Right cardiac atrium (tissue), 5 donors: ENCODE data around the gene SOS2. TPM values are rescaled to one million over a fixed set of nuclear protein-coding genes. Genes with fewer than 3 reads are reported as not detected.

Experiments
- ATAC-seq, 2 donors: fragments of 200-7000 bp; cut with Tn5 transposase; one replicate each; pipeline versions ENCODE4 v1.8.0 to v1.9.1; 2020; ENCODE audit warnings: moderate library complexity in 2 of 2, mild to moderate bottlenecking in 1 of 2
- DNase-seq, 3 donors: peaks; one replicate each; pipeline ENCODE4 v3.0.0-alpha.2; 2020
- H3K27ac ChIP-seq: one replicate; pipeline ENCODE4 v1.5.1; 2013; ENCODE audit warnings: mild to moderate bottlenecking, low read length, control low read depth, moderate library complexity
- H3K27me3 ChIP-seq: one replicate; pipeline ENCODE4 v1.6.1; 2013; ENCODE audit not compliant: control insufficient read depth, insufficient read depth
- H3K4me1 ChIP-seq: one replicate; pipeline ENCODE4 v1.6.1; 2013; ENCODE audit warnings: low read length; ENCODE audit not compliant: control insufficient read depth, insufficient read depth
- H3K4me3 ChIP-seq: one replicate; pipeline ENCODE4 v1.5.1; 2013; ENCODE audit warnings: low read length, control low read depth
- H3K9me3 ChIP-seq: one replicate; pipeline ENCODE4 v1.6.1; 2013; ENCODE audit warnings: low read length; ENCODE audit not compliant: control insufficient read depth
- WGBS: extraction: QIAGEN DNeasy Blood & Tissue Kit; methylation state at CpG from one replicate; pipeline ENCODE4 v1.1.7; 2013; 5-methylcytosine and 5-hydroxymethylcytosine counted together
- intact Hi-C, 4 donors: fragments of 100-400 bp; cut with DNase I; formaldehyde crosslinking; loops; one replicate each; pipeline versions ENCODE4 v1.11.0 to v1.14.0; 2022 to 2023
- polyA plus RNA-seq: library from polyadenylated mRNA; stranded (reverse); fragments of 200-250 nt; gene quantifications from one replicate; pipeline ENCODE4 v1.2.3, GENCODE V29; 2013
- total RNA-seq, 4 donors: library from RNA; stranded (reverse); fragmentation: NEBNext Ultra II Directional; extraction: Animal tissue kit (Norgen Biotek cat#: 25700); gene quantifications; one replicate each; pipeline ENCODE4 v1.2.1, GENCODE V29; 2021
- donor health status: healthy with polysubstance abuse.
- donor health status: DM: no; HTN: yes; CAD: no.
- donor health status: DM: no; HTN: no; CAD: no.
- donor health status: DM: no; HTN: yes; CAD: no; lungs with severe emphysema.
- donor health status: DM: yes; HTN: yes; CAD: no.

The SOS2 gene
- total and polyA plus RNA-seq, 5 donors = 13.0 to 33.7 (median 28.4) TPM

DNA sequence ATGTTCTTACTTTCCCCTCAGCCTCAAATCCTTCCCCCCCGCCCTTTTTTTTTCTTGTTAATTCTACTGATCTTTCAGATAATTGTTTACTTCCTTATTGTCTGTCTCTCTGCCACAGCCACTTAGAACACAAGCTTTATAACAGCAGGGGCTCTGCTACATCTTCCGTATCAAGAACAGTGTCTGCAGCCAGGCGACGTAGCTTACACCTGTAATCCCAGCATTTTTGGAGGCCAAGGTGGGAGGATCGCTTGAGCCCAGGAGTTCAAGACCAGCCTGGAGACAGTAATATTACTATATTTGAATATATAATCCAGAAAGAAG lies 5.4 kb downstream of the SOS2 start:
- DNase-seq (no peak), ATAC-seq (no peak)
- no peaks in the 10 kb centered on the region for H3K9me3 ChIP-seq
- H3K4me3 ChIP-seq = peak overlapping the region; percentile 25
- peaks cover 2% of the 10 kb centered on the region for H3K4me1 ChIP-seq
- peak overlapping the region; percentile 94 for H3K27ac ChIP-seq
- intact Hi-C loops = no loop called here
- WGBS = 46% methylated on average over 5 of the region's 5 CpGs
- H3K27me3 ChIP-seq = no peaks in the 10 kb centered on the region

GRCh38 chr14:50225067-50225973 lies 6.1 kb downstream of the SOS2 start:
- DNase-seq (no peak), ATAC-seq (peak; percentile 86 to 89)
- Histone ChIP-seq H3K4me3 (no peak overlapping the region), H3K4me1 (peaks cover 2% of the 10 kb centered on the region), H3K27ac (peak overlapping the region; percentile 43), H3K27me3 (no peaks in the 10 kb centered on the region), H3K9me3 (no peaks in the 10 kb centered on the region)
- 26% methylated on average over 5 of the region's 5 CpGs for WGBS
- intact Hi-C loops = no loop called here

- no peaks in the 10 kb centered on the region for H3K27me3 ChIP-seq
- 72% methylated on average over 1 of the region's 1 CpG for WGBS
- intact Hi-C loops = no loop called here
- H3K4me3 ChIP-seq = no peak overlapping the region
- no peaks in the 10 kb centered on the region for H3K9me3 ChIP-seq
- DNase-seq = no peak
- ATAC-seq = no peak
- H3K27ac ChIP-seq = no peak overlapping the region
- peaks cover 2% of the 10 kb centered on the region for H3K4me1 ChIP-seq
Observed at GRCh38 chr14:50222055-50222613, 9.2 kb downstream of the SOS2 start.

DNA sequence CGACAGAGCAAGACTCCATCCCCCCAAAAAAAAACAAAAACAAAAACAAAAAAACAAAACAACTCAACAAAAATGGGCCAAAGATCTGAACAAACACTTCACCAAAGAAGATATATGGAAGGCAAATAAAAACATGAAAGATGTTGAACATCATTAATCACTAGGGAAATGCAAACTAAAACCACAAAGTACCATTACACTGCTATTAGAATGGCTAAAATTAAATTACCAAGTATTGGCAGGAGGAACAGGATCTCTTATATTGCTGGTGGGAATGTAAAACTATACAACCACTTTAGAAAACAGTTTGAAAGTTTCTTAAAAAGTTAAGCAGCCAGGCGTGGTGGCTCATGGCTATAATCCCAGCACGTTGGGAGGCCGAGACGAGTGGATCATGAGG lies 12.9 kb downstream of the SOS2 start:
- intact Hi-C loops = no loop called here
- H3K27me3 ChIP-seq = no peaks in the 10 kb centered on the region
- no peak for ATAC-seq
- no peak for DNase-seq
- no peak overlapping the region for H3K4me3 ChIP-seq
- WGBS = 80% methylated on average over 5 of the region's 5 CpGs
- H3K4me1 ChIP-seq = peaks cover 2% of the 10 kb centered on the region
- no peaks in the 10 kb centered on the region for H3K9me3 ChIP-seq
- H3K27ac ChIP-seq = no peak overlapping the region

GRCh38 chr14:50215416-50215815 lies 16.0 kb downstream of the SOS2 start:
- ATAC-seq (no peak), DNase-seq (no peak)
- no peaks in the 10 kb centered on the region for H3K9me3 ChIP-seq
- no peak overlapping the region for H3K27ac ChIP-seq
- 66% methylated on average over 2 of the region's 2 CpGs for WGBS
- H3K27me3 ChIP-seq = no peaks in the 10 kb centered on the region
- H3K4me3 ChIP-seq = no peak overlapping the region
- intact Hi-C loops = no loop called here
- peaks cover 4% of the 10 kb centered on the region for H3K4me1 ChIP-seq

GRCh38 chr14:50213795-50214194 lies 17.6 kb downstream of the SOS2 start:
- no peaks in the 10 kb centered on the region for H3K27me3 ChIP-seq

DNA sequence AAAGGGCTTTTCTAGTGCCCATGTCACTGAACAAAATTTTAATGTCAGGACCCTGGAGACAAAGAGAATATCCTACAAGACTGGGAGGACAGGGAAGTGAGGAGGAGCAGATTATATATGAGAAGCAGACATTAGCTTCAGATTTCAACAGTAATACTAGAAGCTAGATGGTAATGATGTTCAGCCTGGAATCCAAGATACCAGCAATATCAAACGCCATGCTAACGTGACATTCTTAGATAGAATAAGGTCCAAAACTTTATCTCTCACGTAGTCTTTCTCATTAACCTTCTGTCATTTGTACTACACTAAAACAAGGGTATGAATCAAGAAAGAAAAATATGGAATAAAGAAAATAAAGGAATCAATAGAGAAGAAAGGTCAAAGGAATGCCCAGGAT lies 18.7 kb downstream of the SOS2 start:
- no peak overlapping the region for H3K27ac ChIP-seq
- H3K9me3 ChIP-seq = no peaks in the 10 kb centered on the region
- 27% methylated on average over 3 of the region's 3 CpGs for WGBS
- ATAC-seq = no peak
- peaks cover 4% of the 10 kb centered on the region for H3K4me1 ChIP-seq
- intact Hi-C loops = no loop called here
- no peak overlapping the region for H3K4me3 ChIP-seq
- H3K27me3 ChIP-seq = no peaks in the 10 kb centered on the region
- DNase-seq = no peak

More at GRCh38 chr14:50213795-50214194, 17.6 kb downstream of the SOS2 start:
- H3K4me1 ChIP-seq = peaks cover 4% of the 10 kb centered on the region
- H3K4me3 ChIP-seq = no peak overlapping the region
- H3K27ac ChIP-seq = no peak overlapping the region
- ATAC-seq (no peak), DNase-seq (no peak)
- H3K9me3 ChIP-seq = no peaks in the 10 kb centered on the region
- WGBS = 52% methylated on average over 2 of the region's 2 CpGs
- intact Hi-C loops = no loop called here

- no peak for DNase-seq
- intact Hi-C loops = no loop called here
- WGBS = 68% methylated on average over 1 of the region's 1 CpG
- no peaks in the 10 kb centered on the region for H3K9me3 ChIP-seq
- no peak overlapping the region for H3K4me3 ChIP-seq
- H3K27me3 ChIP-seq = no peaks in the 10 kb centered on the region
- H3K27ac ChIP-seq = no peak overlapping the region
- no peak for ATAC-seq
- peaks cover 6% of the 10 kb centered on the region for H3K4me1 ChIP-seq
Observed at GRCh38 chr14:50210074-50210473, 21.3 kb downstream of the SOS2 start.

GRCh38 chr14:50198499-50198898 lies 32.9 kb downstream of the SOS2 start:
- H3K9me3 ChIP-seq = no peaks in the 10 kb centered on the region
- intact Hi-C loops = no loop called here
- no peak overlapping the region for H3K4me3 ChIP-seq
- H3K27me3 ChIP-seq = no peaks in the 10 kb centered on the region
- WGBS = 95% methylated on average over 2 of the region's 2 CpGs
- H3K27ac ChIP-seq = no peak overlapping the region
- DNase-seq (no peak), ATAC-seq (no peak)
- H3K4me1 ChIP-seq = no peaks in the 10 kb centered on the region

GRCh38 chr14:50191499-50191898 lies 39.9 kb downstream of the SOS2 start:
- no peak for ATAC-seq
- Histone ChIP-seq H3K27me3 (no peaks in the 10 kb centered on the region), H3K9me3 (no peaks in the 10 kb centered on the region), H3K4me3 (no peak overlapping the region), H3K4me1 (no peaks in the 10 kb centered on the region), H3K27ac (no peak overlapping the region)
- intact Hi-C loops = no loop called here
- WGBS = 86% methylated on average over 1 of the region's 1 CpG
- DNase-seq = no peak

DNA sequence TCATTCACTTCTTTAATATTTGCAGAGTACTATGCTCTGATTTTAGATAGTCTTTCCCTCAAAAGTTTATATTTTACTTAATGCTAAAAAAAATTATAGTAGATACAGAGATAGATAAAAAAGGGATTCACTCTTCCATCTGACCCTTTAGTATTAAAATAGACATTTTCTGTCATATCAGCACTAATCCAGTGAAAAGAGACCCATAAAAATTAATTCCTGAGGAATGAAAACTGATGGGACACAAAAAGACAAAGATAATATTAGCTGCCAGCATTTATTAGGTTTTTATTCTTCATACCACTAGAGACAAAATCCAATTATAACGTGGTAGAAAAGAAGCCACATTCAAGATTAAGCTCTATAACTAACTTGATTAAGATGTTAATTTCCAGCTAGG lies 45.3 kb downstream of the SOS2 start:
- 83% methylated on average over 1 of the region's 1 CpG for WGBS
- intact Hi-C loops = no loop called here

More for the DNA sequence above, 45.3 kb downstream of the SOS2 start:
- ATAC-seq = no peak
- no peak for DNase-seq
- Histone ChIP-seq H3K9me3 (no peaks in the 10 kb centered on the region), H3K4me3 (no peak overlapping the region), H3K27me3 (no peaks in the 10 kb centered on the region), H3K4me1 (no peaks in the 10 kb centered on the region), H3K27ac (no peak overlapping the region)
